Measurements from ENCODE around the gene TIFAB. TPM values are rescaled to one million over a fixed set of nuclear protein-coding genes. Genes with fewer than 3 reads are reported as not detected.
"Not testable (repeated sequence)": the region's sequence is repeated elsewhere in the genome, so short reads cannot be mapped to it uniquely, and the experiment has no call there.

TIFAB gene
- not detected for total RNA-seq (ENCODE audit: unreplicated experiment)
- long read RNA-seq: 0 reads

GRCh38 chr5:135452321-135453030 lies at the start of gene TIFAB:
Gene TIFAB, minus strand, starts transcription at chr5:135452351. Its CDS starts 2,412 bp downstream, at chr5:135449939.
- TF ChIP-seq, protein P1, sequence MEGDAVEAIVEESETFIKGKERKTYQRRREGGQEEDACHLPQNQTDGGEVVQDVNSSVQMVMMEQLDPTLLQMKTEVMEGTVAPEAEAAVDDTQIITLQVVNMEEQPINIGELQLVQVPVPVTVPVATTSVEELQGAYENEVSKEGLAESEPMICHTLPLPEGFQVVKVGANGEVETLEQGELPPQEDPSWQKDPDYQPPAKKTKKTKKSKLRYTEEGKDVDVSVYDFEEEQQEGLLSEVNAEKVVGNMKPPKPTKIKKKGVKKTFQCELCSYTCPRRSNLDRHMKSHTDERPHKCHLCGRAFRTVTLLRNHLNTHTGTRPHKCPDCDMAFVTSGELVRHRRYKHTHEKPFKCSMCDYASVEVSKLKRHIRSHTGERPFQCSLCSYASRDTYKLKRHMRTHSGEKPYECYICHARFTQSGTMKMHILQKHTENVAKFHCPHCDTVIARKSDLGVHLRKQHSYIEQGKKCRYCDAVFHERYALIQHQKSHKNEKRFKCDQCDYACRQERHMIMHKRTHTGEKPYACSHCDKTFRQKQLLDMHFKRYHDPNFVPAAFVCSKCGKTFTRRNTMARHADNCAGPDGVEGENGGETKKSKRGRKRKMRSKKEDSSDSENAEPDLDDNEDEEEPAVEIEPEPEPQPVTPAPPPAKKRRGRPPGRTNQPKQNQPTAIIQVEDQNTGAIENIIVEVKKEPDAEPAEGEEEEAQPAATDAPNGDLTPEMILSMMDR (IDR thresholded peaks at IDR 0.05; ENCODE audit: unreplicated experiment): no peak
- no peak for DNase-seq (ENCODE audit: low spot score)
- Mint-ChIP-seq H3K36me3 (ENCODE audit: low read depth, unreplicated experiment) (no peaks in the 10 kb centered on the region), H3K9me3 (ENCODE audit: unreplicated experiment) (no peaks in the 10 kb centered on the region), H3K4me1 (ENCODE audit: unreplicated experiment) (peaks cover 12% of the 10 kb centered on the region), H3K27me3 (ENCODE audit: unreplicated experiment) (peaks cover 5% of the 10 kb centered on the region), H3K4me3 (ENCODE audit: unreplicated experiment) (no peak within 1 kb of the TSS), H3K27ac (ENCODE audit: unreplicated experiment) (no peak within 1 kb of the TSS)

DNA sequence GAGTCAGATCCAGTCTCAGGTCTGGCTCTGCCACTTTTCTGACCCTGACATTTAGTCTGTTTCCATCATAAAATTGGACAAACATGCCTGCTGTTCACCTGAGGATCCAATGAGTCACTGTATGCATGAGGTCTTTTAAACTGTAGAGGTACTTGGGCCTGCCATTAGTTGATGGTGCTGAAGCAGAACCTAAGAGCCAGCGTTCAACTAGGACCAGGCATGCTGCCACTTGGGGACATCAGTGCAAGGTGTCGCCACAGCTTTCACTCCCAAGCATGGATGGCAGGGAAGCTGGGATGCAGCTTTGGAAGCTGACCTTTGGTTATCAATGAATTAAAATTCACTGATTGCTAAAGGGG lies 46.5 kb upstream of the TIFAB start:
- no peak for DNase-seq (ENCODE audit: low spot score)
- Mint-ChIP-seq H3K9me3 (ENCODE audit: unreplicated experiment) (no peaks in the 10 kb centered on the region), H3K4me1 (ENCODE audit: unreplicated experiment) (no peaks in the 10 kb centered on the region), H3K4me3 (ENCODE audit: unreplicated experiment) (no peak overlapping the region), H3K27me3 (ENCODE audit: unreplicated experiment) (peaks cover 5% of the 10 kb centered on the region), H3K36me3 (ENCODE audit: low read depth, unreplicated experiment) (no peaks in the 10 kb centered on the region), H3K27ac (ENCODE audit: unreplicated experiment) (no peak overlapping the region)
- TF ChIP-seq, protein P1 (IDR thresholded peaks at IDR 0.05; ENCODE audit: unreplicated experiment): no peak

DNA sequence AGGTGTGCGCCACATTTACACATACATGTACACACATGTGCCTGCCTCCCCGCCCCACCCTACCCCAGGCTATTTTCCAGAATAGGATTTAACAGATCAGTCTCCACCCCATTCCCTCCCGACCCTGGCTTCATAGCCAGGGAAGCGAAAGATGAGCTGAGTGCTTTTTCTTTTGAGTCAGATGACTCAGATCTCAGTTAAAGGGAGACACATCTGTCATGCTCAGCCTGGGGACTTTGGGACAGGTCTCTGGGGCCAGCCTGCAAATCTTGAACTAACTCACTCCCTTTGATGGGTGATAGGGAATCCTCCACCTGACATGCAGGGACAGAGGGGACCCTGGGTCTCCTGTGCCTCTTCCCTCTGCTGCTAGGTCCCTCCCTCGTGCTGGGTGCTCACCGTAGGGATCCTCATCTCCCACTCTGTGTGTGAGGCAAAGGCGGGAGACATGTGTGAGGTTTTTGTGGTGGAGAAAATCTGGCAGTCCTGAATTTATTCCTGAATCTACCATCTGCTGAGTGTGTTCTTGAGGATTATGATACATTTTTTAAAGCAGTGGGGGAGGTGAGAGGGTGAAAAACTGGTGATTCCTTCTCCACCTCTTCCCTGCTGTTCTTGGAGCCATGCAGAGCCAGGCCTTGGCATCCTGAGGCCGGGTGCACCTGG lies 46.0 kb upstream of the TIFAB start:
- no peaks in the 10 kb centered on the region for H3K36me3 Mint-ChIP-seq (ENCODE audit: low read depth, unreplicated experiment)
- H3K4me3 Mint-ChIP-seq (ENCODE audit: unreplicated experiment): no peak overlapping the region
- no peak for DNase-seq (ENCODE audit: low spot score)
- TF ChIP-seq, protein P1 (IDR thresholded peaks at IDR 0.05; ENCODE audit: unreplicated experiment): no peak
- no peak overlapping the region for H3K27ac Mint-ChIP-seq (ENCODE audit: unreplicated experiment)
- peaks cover 5% of the 10 kb centered on the region for H3K27me3 Mint-ChIP-seq (ENCODE audit: unreplicated experiment)
- no peaks in the 10 kb centered on the region for H3K4me1 Mint-ChIP-seq (ENCODE audit: unreplicated experiment)
- H3K9me3 Mint-ChIP-seq (ENCODE audit: unreplicated experiment): no peaks in the 10 kb centered on the region

DNA sequence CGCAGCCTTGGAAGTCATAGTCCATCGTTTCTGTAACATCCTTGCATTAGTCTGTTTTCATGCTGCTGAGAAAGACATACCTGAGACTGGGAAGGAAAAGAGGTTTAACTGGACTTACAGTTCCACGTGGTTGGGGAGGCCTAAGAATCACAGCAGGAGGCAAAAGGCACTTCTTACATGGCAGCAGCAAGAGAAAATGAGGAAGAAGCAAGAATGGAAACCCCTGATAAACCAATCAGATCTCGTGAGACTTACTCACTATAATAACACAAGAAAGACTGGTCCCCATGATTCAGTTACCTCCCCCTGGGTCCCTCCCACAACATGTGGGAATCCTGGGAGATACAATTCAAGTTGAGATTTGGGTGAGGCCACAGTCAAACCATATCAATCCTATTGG lies 43.4 kb upstream of the TIFAB start:
- DNase-seq (ENCODE audit: low spot score); H3K4me1 Mint-ChIP-seq (ENCODE audit: unreplicated experiment); H3K9me3 Mint-ChIP-seq (ENCODE audit: unreplicated experiment); H3K27ac Mint-ChIP-seq (ENCODE audit: unreplicated experiment); H3K4me3 Mint-ChIP-seq (ENCODE audit: unreplicated experiment); H3K36me3 Mint-ChIP-seq (ENCODE audit: low read depth, unreplicated experiment): not testable (repeated sequence)
- peaks cover 12% of the 10 kb centered on the region for H3K27me3 Mint-ChIP-seq (ENCODE audit: unreplicated experiment)

GRCh38 chr5:135494196-135494595 lies 42.0 kb upstream of the TIFAB start:
- Mint-ChIP-seq H3K36me3 (ENCODE audit: low read depth, unreplicated experiment) (no peaks in the 10 kb centered on the region), H3K4me1 (ENCODE audit: unreplicated experiment) (peaks cover 9% of the 10 kb centered on the region), H3K27me3 (ENCODE audit: unreplicated experiment) (peaks cover 14% of the 10 kb centered on the region), H3K4me3 (ENCODE audit: unreplicated experiment) (no peak overlapping the region), H3K9me3 (ENCODE audit: unreplicated experiment) (no peaks in the 10 kb centered on the region), H3K27ac (ENCODE audit: unreplicated experiment) (no peak overlapping the region)
- no peak for DNase-seq (ENCODE audit: low spot score)
- TF ChIP-seq, protein P1 (IDR thresholded peaks at IDR 0.05; ENCODE audit: unreplicated experiment): no peak

Measured in endothelial cell (in vitro differentiated cells).